HG03025 (cell line): ENCODE data around the gene PMVK.
"Not testable (repeated sequence)": the region's sequence is repeated elsewhere in the genome, so short reads cannot be mapped to it uniquely, and the experiment has no call there.

ENCODE experiments used
- ATAC-seq: cut with Tn5 transposase; IDR thresholded peaks from one replicate; pipeline ENCODE4 v1.9.1; 2021; ENCODE audit warnings: mild to moderate bottlenecking, moderate library complexity; ENCODE audit not compliant: unreplicated experiment, low FRiP score

The PMVK gene

DNA sequence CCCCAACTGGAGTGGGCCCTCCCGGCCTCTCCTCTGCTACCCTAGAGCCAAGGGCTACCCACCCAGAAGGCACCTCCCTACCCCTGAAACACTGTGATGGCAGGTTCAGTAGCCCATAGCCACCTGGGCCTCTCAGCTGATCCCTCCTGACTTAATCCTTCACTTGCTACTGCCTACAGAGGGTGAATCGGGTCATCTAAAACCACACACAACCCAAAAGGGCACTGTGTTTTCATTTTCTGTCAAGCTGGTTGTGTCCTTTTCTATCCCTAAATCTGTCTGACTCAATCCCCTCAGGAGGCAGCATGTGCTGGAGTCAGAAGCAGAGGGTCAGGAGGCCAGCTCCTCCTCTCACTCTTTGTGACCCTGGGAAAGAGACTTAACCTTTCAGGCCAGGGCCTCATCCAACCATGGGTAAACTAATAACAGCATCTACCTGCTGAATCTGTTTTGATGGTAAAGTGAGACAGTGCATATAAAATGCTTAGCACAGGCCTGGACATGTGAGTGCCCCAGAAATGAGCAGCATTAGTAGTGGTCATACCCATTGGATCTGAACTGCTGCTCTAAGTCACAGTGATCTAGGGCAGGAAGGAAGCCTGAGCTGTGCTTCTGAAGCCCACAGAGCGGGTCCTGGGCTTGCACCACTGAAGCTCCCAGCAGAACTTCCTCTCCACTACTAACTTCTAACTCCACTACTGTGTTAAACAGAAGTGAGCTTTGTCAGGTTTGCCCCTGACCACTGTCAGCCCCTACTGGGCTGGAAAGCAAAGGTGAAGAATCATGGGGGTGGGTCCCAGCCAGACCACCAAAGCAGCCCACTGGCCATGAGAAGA, 11.0 kb downstream of the PMVK start:
- no peak for ATAC-seq

DNA sequence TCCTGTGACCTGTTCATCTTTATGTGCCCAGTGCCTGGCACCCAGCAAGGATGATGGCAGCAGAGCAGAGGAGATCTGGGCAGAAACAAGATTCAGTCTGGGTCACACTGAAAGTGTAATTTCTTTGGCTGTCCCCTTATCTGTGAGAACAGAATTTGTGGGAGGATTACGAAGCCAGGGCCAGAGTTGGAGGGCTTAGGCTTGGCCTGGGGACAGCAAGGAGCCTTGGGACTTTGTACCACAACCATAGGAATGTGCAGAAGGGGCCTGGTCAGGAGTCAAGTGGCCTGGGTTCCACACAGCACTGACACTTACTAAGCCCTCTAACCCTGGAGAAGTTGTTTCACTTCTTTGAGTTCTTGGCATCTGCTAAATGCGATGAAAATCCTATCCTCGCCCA, 12.8 kb downstream of the PMVK start:
- ATAC-seq, result no peak

DNA sequence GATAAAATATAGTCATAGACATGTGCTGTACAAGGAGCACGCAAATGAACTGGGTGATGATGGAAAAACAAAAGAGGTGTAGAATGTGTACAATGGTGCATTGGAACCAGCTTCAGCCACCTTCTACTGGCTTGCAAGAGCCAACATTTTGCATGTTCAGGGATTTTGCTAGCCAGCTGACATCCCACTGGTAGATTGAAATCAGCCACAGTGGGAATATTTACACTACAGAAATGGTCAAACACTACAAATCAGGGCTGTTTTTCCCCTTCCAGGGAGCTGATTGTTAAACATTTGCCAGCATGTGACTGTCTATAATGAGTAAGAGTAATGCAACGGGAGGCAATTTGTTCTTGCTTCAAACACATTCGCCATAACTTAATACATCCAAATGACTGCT, 23.2 kb downstream of the PMVK start:
- no peak for ATAC-seq

DNA sequence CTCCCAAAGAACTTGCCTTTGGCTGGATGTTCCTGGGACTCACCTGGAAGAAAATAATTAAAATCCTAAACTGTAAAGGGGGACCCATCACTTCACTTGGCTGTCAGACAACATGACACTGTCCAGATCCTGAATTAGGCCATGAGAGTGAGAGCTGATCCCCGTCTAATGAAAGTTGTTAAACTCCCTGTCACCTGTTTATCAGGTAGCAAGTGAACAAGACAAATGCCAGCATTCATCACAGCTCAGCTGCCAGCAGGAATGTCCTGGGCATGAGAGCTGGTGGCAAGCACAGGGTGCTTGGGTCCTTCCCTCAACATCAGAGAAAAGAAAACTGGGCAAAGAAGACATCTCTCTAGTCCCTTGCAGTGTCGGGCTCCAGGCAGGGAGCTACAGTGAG, 23.8 kb downstream of the PMVK start:
- ATAC-seq, result no peak

DNA sequence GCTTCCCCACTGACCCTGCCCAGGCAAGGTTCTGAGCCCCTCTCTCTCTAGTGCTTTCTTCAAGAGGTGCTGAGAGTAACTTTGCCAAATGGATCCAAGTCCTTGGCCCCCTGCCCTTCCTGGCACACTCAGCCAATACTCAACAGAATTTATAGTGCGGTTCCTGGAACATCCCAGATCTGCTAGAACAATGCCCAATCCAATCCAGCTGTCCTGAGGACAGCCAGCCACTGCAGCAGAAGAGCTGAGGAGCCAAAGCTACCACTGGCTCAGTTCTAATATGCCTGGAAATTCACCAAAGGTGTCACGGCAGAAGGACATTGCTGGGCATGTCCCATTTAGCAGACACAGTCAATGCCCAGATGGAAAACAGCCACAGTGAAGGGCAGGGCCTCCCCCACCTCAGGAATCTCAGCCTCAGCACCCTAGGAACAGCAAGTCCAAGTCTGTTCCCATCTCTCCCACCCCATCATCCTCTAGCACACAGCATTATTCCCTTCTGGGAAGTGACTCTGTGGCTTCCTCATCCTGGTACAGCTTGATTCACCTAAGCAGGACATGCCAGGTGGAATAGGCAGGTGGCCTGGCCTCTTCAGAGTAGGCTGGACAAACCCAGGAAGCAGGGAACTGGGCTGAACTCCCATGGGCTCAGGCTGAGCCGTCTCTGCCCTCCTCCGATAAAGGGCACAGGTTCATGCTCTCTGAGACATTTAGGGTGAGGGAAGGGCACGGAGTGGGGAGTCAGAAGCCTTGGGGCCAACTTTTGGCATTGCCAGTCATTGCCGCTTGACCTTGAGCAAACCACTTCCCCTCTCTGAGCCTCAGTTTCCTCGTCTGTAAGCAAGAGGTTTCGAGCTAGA, 24.6 kb downstream of the PMVK start:
- no peak for ATAC-seq

DNA sequence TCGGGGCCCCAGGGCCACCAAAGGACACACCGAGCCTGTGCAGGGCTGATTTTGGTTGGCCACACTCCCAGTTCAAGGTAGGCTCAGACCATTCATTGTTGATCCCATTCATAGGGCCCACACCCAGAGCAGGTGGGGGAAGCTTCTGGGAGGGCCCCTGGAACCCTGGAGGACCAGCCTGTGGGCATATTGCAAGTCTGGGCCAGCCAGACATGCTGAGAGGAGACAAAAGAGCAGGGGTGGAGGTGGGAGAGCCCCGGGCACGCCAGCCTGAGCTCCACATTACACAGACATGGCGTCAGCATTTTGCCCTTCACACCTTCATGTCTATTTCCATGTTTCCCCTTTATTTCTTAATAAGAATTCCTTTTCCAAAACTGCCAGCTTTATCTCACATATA, 25.7 kb downstream of the PMVK start:
- no peak for ATAC-seq

DNA sequence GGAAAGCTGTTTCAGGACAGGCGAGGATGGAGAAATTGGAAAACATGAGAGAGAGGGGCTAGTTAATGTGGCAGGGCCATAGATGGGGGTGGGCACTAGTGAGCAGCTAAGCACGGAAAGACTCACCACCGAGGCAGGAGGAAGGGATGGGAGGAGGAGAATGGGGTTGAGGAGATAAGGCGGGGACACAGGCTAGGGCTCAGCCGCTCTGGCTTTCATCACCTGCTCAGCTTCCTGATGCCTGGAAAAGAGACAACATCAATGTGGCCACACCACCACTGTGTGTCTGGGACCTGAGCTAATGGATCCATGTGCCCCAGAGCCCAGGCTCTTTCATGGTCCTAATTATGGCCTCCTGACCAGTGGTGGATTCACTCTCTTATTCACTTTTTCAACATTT, 27.6 kb downstream of the PMVK start:
- ATAC-seq, result no peak

DNA sequence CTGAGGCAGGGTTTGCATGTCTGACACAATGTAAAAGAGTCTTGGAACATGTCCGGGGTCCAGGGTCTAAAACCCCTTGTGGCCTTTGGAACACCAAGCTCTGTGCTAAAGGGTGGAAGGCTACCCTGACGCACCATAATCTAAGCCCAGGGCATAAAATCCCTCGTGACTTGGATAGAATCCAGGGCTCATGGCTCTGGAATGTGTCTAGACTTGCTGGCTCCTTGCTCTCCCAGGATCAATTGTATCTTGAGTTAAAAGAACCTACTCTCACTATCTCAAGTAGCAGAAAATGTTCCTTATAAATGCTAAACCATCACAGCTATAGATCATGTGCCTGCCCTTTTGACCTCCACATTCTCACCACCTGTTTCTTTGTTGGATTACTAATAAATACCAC, 28.4 kb downstream of the PMVK start:
- not testable (repeated sequence) for ATAC-seq

DNA sequence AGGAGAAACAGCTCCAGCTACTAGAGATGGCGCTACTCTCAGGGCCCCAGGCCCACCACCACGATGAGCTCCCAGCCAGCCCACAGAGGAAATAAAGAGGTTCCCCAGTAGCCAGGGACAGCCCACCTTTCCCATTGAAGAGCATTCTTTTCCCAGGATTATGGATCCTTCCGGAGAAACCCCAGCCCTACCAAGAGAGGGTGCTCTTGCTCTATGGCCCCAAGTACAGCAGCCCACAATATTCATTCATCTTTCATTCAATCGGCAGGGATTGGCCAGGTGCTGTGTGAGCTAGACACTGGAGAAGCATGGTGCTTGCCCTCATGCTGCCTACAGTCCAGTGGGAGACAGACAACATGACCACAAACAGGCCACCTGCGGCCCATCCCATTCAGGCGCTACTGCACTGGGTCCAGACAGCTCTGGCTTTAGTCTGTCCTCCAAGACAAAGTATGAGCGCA, 29.9 kb downstream of the PMVK start:
- no peak for ATAC-seq

DNA sequence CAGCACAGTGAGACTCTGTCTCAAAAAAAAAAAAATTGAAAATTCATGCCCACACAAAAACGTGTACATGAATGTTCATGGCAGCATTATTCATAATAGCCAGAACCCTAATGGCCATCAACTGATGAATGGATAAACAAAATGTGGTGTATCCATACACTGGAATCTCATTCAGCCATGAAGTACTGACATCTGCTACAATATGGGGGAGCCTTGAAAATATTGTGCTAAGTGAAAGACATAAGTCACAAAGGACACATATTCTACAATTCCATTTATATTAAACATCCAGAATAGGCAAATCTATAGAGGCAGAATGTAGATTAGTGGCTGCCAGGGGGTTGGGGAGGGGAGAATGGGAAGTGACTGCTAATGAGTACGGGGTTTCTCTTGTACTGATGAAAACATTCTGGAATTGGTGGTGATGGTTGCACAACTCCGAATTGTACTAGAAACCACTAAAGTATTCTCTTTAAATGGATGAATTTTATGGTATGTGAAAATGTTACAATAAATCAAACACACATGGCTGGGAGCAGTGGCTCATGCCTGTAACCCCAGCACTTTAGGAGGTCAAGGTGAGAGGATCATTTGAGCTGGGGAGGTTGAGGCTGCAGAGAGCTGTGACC, 33.5 kb downstream of the PMVK start:
- no peak for ATAC-seq

DNA sequence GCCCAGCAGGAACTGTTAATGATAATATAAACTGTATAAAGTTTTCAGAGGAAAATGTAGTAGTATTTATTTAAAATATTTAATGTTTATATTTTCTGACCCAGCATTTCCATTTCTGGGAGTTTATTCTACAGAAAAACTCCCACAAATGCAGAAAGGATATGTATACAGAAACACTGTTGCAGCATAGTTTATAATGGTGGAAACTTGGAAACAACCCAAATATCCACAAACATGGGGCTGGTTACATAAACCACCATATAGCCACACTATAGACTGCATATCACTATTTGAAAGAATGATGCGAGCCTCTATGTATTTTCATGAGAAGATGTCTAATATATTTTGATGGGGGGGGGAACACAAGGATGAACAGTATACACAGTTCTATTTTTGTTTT, 34.9 kb downstream of the PMVK start:
- no peak for ATAC-seq

DNA sequence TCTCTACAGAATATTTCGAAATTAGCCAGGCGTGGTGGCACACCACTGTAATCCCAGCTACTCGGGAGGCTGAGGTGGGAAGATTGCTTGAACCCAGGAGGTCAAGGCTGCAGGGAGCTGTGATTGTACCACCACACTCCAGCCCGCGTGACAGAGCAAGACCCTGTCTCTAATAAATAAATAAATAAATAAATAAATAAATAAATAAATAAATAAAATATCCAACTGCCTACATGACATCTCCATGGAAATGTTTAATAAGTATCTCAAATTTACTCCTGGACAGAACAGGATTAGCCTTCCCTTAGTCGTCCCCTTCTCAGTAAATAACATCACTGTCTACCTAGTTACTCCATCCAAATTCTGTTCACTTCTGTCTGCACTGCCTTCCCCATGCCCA, 37.5 kb downstream of the PMVK start:
- ATAC-seq, result no peak

DNA sequence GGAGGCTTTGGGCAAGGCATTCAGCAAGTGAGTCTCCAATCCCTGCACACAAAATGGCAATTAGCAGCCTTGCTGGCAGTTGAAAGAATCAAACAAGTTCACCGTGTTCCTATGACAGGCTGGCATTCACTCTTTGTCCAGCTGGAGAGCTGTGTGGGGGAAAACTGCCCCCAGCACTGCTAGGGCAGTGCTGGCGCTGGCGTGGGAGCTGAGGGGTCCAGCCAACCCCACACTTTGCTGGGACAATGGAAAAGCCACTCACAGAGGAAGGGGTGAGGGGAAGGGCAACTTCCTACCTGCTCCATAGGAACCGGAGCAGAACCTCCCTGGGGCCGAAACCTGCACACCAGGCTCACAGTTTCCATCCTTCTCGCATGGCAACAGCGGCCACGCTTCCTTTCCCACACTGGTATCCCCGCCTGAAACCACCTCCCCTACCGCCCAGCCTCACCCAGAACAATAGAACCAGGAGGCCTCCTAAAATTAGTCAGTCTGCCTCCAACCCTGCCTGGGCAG, 39.7 kb downstream of the PMVK start:
- no peak for ATAC-seq

DNA sequence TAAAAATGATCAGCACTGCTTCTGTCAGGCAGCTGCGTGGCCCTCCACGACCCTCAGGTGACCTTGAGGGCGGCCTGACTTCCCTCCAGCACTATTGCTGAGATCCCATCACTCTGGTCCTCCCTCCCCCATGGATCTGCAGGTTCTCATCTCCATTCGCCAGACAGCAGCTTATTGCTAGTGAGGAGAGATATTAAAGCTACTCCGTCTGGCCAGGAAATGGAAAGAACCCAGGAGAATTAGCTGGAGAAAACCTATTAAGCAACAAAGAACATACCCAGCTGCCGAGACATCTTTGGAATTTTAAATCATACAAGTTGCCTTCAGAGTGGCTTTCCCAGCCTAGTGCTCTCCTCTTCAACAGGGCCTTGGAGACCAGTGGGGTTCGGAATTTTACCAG, 40.7 kb downstream of the PMVK start:
- no peak for ATAC-seq

DNA sequence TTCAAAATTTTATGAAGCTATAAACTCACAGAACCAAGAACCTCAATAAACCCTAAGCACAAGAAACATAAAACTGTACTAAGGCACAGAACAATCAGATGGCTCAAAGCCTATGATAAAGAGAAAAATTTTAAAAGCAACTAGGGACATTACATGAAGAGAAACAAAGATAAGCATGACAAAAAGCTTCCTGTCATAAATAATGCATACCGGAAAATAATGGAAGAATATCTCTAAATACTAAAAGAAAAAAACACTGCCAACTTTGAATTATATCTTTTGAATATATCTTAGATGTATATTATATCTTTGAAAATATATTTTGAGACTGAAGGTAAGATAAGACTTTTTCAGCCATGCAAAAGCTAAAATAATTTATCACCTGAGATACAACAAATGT, 45.1 kb downstream of the PMVK start:
- ATAC-seq, result no peak

DNA sequence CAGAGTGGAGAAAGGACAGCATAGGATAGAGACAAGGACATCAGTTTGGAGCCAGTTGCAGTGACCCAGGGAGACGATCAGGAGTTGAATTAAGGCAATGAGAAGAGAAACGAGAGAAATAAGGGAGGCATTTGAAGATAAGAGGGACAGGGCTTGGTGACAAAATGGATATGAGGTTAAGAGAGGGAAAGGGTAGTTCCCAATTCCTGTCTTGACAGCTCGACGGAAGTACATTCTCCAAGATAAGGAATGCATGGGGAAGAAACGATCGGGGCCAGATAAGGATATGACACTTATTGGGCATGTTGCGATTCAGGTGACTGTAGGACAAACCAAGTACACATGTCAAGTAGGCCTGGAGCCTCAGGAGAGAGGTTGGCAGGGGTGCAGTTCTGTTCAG, 47.8 kb downstream of the PMVK start:
- no peak for ATAC-seq

DNA sequence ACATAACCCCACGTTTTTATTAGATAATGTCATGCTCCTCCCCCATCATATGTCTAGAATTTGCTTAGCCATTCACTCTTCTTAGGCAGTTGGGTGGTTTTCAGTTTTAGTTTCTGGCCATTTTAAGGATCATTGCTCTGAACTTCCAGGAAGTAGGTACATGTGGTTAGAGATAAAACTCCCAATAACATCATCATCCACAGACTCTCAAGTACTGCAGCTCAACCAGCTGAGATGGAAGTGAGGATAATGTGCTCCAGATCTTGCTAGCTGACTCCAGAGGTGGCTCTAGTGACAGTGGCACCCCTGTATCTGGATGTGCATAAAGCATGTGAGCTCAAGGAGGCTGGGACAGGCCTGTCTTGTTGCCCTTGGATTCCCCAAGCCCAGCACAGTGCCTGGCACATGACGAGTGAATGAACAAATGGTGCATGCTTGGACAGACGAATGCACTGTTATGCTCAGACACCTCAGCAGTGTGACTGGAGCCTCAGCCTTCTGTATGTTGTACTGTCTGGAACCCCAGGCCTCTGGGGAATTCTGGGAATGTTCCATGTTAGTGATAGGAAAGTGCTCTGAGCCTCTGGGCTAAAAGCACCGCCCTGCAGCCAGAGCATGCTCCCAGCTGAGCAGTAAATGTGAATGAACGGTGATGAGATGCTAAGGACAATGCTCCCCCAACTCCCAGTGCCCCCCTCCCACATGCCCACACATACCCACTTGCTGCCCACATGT, 50.1 kb downstream of the PMVK start:
- ATAC-seq, result no peak

DNA sequence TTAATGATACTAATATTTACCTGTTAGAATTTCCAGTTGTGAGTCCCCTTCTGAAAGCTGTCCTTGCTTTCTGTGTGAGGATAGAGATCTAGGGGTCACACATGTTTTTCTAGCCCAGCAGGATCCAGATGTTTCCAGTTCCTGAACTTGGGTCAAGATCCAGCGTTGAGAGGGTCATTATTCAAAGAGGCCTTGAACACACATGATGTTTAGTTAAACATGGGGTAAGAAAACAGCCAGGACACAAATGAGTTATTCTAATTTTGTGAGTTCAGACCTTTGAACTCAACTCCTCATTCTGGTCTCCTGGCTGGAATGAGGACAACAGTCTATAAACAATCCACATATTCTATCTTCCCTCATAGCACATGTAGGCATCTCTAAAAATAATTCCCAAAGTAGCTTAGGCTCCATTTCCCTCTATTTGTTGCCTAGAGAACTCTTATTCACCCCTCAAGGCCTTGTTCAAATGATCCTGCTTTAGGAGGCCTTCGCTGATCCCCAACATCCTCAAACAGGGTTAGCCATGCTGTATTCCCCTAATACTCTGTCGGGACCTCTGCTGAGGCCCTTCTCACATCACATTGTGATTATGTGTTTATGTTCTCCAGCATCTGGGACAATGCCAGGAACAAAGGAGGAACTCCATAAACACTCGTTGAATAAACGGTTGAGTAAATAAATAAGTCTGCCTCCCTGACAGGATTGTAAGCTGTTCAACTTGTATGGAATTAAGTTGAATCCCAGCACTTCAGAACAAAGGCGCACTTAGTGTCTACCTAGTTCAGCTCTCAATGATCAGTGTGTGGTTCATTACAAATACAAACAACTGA, 51.4 kb downstream of the PMVK start:
- no peak for ATAC-seq
